Femur (tissue), 1 donor: Measurements from ENCODE around the gene FCAR.
A peak's percentile ranks its signal among the peaks of the same experiment; 100 is the strongest.
"Not testable (repeated sequence)": the region's sequence is repeated elsewhere in the genome, so short reads cannot be mapped to it uniquely, and the experiment has no call there.

Source experiments
- DNase-seq: peaks from one replicate; pipeline ENCODE4 v3.0.0-alpha.2; 2017

The FCAR gene

GRCh38 chr19:54896036-54896435 lies 22.0 kb downstream of the FCAR start:
- DNase-seq, result no peak

DNA sequence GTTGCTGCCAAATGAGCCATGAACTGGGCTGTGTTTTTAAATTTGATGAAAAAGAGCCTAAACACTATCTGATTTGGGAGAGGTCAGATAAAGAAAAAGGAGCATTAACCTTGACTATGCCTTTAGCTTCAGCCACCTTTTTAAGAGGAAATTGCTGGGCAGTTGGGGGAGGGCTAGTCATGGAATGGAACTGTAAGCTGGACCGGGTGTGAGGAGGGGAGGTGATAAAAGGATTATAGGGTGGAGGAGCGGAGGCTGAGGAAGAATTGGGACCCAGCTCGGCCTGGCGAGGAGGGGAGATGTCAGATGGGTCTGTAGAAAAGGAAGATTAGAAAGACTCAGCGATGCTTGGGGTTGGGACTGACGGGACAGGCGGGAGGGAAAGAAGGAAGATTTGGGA lies 24.6 kb downstream of the FCAR start:
- DNase-seq, result not testable (repeated sequence)

GRCh38 chr19:54899646-54900045 lies 25.6 kb downstream of the FCAR start:
- DNase-seq, result not testable (repeated sequence)

- peak; percentile 34 for DNase-seq
These were observed 27.1 kb downstream of the FCAR start for GRCh38 chr19:54901153-54901552.

DNA sequence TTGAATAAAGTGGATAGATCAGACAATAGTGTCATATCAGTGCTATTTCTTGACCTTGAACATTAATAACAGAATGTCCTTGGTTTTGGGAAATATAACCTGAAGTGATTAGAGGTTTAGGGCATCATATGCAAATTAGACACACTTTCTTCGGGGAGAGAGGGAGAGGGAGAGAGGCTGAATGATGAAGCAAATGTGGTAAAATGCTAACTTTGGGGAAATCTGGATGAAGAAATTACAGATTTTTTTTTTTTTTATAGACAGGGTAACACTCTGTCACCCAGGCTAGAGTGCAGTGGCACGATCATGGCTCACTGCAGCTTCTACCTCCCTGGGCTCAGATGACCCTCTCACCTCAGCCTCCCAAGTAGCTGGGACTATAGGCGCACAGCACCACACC lies 28.0 kb downstream of the FCAR start:
- DNase-seq, result no peak

GRCh38 chr19:54903303-54903702 lies 29.3 kb downstream of the FCAR start:
- DNase-seq, result no peak

DNA sequence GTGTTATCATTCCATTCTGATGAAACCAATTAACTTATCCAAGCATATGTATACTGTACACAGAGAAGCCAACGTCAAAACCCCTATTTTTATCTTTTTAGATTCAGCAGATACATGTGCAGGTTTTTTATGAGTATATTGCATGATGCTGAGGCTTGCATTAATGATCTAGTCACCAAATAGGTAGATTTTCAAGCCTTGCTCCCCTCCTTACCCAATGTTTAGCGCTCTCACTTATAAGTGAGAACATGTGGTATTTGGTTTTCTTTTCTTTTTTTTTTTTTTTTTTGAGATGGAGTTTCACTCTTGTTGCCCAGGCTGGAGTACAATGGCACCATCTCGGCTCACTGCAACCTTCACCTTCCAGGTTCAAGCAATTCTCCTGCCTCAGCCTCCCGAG lies 30.2 kb downstream of the FCAR start:
- not testable (repeated sequence) for DNase-seq

GRCh38 chr19:54905421-54905802 lies 31.4 kb downstream of the FCAR start:
- no peak for DNase-seq

DNA sequence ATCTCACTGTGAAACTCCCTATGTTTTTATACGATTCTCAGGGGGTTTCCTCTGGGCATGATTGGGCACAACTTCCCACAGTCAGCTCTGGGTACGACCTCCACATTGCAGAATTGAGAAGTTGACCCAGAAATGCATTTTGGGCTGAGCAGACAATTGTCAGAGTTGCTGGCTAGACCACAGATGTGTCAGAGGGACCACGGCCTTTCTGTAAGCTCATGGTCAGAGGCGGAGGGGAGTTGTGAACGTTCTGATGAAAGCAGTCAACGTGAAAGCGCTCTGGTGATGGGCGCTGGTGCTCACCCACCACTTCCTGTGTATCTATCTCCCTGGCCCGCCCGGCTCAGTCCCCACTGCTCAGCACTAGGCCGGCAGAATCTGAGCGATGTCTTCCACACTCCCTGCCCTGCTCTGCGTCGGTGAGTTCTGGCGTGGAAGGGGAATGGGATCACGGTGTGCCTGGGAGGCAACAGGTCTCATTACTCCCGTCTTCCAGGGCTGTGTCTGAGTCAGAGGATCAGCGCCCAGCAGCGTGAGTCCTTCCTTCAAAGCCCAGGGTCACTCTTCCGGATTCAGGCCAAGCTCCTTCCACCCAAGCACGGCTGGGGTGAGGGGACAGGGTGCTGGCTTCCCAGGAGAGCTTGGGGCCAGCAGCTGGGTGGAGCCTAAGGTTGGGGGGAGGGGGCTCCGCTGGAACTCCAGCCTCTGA lies 31.9 kb downstream of the FCAR start, which contains the start of gene NCR1:
NCR1 (plus strand) TSS at position 346 of the 709 bp plus-strand sequence; CDS start at position 386, 40 bp downstream.
- no peak for DNase-seq

- DNase-seq, result no peak
These were observed 32.8 kb downstream of the FCAR start for GRCh38 chr19:54906819-54907218.

DNA sequence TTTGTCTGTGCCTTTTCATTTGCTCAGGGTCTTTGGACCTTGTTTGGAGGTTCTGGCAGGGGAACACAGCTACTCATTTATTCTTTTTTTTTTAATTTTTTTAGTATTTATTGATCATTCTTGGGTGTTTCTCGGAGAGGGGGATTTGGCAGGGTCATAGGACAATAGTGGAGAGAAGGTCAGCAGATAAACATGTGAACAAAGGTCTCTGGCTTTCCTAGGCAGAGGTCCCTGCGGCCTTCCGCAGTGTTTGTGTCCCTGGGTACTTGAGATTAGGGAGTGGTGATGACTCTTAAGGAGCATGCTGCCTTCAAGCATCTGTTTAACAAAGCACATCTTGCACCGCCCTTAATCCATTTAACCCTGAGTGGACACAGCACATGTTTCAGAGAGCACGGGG lies 33.9 kb downstream of the FCAR start:
- not testable (repeated sequence) for DNase-seq

DNA sequence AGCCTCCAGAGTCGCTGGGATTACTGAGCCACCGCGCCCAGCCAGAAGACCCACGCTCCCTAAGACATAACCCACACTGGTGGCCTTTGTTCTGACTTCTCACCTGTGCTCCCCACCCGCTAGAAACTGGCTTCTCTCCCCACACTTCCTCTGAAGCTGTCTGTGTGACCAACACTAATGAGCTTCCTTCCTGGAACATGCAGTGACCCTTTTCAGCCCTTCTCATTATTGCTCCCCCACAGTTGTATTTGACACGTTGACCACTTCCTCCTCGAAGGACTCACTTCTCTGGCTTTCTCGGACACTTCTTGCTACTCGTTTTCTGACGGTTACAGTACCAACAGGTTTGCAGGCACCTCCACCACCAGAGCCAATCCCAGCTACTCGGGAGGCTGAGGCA lies 42.8 kb downstream of the FCAR start:
- DNase-seq, result no peak

GRCh38 chr19:54918499-54918898 lies 44.5 kb downstream of the FCAR start:
- no peak for DNase-seq

DNA sequence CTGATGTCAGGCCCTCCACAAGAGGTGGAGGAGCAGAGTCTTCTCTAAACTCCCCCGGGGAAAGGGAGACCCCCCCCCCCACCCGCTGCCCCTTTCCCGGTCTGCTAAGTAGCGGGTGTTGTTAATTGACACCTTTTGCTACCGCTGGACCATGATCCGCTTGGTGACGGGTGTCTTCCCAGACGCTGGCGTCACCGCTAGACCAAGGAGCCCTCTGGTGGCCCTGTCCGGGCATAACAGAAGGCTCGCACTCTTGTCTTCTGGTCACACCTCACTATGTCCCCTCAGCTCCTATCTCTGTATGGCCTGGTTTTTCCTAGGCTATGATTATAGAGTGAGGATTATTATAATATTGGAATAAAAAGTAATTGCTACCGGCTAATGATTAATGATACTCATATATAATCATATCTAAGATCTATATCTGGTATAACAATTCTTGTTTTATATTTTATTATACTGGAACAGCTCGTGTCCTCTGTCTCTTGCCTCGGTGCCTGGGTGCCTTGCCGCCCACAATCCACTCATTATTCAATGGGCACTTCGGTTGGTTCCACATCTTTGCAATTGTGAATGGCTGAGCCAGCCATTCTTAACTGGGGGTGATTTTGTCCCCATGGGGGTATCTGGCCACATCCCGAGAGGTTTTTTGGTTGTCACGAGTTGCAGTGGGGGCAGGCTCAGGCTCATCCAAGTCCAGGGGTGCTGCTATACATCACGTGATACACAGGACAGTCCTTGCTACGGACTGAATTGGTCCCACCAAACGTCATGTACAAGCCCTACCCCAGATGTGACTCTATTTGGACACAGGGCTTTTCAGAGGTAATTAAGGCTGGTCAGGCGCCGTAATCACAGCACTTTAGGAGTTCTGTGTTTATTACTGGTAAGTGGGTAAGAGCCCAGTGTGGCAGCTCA lies 45.9 kb downstream of the FCAR start:
- DNase-seq, result not testable (repeated sequence)

GRCh38 chr19:54921082-54921481 lies 47.0 kb downstream of the FCAR start:
- no peak for DNase-seq

DNA sequence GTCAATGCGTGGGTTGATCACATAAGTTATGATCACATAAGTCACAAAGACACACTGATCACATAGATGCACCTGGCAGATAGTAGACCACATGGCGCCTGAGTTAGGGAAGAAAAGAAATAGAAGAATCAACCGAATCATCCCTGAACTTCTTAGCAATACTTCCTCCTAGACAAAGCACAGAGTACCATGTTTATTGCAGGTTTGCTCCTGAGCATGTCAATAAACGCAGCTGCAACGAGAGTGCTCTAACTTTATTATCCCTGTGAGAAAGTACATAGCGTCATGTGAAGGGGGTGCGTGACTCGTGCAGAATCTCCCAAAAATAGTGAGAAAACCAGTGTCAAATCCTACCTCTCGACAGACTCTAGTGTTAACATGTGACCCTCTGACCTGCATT lies 49.2 kb downstream of the FCAR start:
- DNase-seq, result no peak

GRCh38 chr19:54928299-54928698 lies 54.3 kb downstream of the FCAR start:
- no peak for DNase-seq

DNA sequence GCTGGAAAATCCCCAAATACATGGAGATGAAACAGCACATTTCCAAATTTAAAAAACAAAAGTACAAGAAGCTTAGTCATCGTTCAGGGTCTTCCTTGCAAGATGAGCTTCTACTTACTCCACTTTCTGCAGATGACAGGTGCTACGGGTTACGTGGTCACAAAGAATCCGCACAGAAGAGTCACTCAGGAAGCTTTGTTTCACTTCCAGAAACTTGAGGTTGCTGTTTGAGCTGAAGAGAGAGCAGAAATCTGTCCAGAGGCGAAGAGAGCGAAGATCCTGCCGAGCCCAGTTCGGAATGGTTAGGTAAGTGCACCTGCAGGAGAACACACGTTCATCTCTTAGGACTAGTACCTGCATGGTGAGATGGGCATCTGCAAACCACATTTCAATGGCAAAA lies 63.9 kb downstream of the FCAR start:
- no peak for DNase-seq

- DNase-seq, result no peak
These were observed 64.9 kb downstream of the FCAR start for GRCh38 chr19:54938906-54939305.

GRCh38 chr19:54939538-54939937 lies 65.5 kb downstream of the FCAR start:
- DNase-seq, result not testable (repeated sequence)
